Measurements from ENCODE around the gene SPATA21.
"Not testable (repeated sequence)": the region's sequence is repeated elsewhere in the genome, so short reads cannot be mapped to it uniquely, and the experiment has no call there.

The SPATA21 gene

DNA sequence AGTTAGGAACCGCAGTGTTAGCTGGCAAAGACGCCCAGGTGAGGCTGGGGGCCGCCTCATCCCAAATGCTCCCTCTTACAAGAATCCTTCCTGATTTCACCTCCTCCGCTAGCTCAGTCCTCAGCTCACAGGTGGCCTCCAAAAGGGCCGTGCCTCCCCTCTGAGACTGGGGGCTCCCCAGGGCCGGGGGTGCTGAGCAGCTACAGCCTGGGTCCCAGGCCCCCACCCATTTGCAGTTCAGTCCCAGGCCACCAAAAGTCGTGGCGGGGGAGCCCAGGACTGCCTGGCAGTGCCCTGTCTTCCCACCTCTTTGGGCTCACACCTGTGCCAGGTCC lies 47.2 kb upstream of the SPATA21 start:
- Histone ChIP-seq H3K4me3 (ENCODE audit: insufficient read depth, low read length, poor library complexity, severe bottlenecking) (no peak overlapping the region), H3K79me2 (ENCODE audit: insufficient read depth, low read length) (no peaks in the 10 kb centered on the region), H3K36me3 (ENCODE audit: low read length) (no peaks in the 10 kb centered on the region), H3F3A (ENCODE audit: insufficient read depth) (no peaks in the 10 kb centered on the region), H4K20me1 (ENCODE audit: low read depth, low read length) (no peaks in the 10 kb centered on the region), H3K4me2 (ENCODE audit: low read depth, low read length, poor library complexity, severe bottlenecking) (no peak overlapping the region), H3K9me3 (ENCODE audit: insufficient read depth, low read length) (no peaks in the 10 kb centered on the region), H3K9ac (ENCODE audit: low read length) (no peak overlapping the region), H2AFZ (ENCODE audit: low read depth, low read length, severe bottlenecking) (no peak overlapping the region), H3K9me2 (replicated peaks; ENCODE audit: insufficient read depth, low read length) (no peaks in the 10 kb centered on the region), H3K27ac (ENCODE audit: low read depth, low read length) (no peak overlapping the region), H3K27me3 (ENCODE audit: low read length) (no peaks in the 10 kb centered on the region)
- TF ChIP-seq, protein P1, sequence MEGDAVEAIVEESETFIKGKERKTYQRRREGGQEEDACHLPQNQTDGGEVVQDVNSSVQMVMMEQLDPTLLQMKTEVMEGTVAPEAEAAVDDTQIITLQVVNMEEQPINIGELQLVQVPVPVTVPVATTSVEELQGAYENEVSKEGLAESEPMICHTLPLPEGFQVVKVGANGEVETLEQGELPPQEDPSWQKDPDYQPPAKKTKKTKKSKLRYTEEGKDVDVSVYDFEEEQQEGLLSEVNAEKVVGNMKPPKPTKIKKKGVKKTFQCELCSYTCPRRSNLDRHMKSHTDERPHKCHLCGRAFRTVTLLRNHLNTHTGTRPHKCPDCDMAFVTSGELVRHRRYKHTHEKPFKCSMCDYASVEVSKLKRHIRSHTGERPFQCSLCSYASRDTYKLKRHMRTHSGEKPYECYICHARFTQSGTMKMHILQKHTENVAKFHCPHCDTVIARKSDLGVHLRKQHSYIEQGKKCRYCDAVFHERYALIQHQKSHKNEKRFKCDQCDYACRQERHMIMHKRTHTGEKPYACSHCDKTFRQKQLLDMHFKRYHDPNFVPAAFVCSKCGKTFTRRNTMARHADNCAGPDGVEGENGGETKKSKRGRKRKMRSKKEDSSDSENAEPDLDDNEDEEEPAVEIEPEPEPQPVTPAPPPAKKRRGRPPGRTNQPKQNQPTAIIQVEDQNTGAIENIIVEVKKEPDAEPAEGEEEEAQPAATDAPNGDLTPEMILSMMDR (IDR thresholded peaks at IDR 0.05; ENCODE audit: insufficient read depth, low read length, poor library complexity, severe bottlenecking) = no peak
- TF ChIP-seq EZH2phosphoT487 (conservative IDR thresholded peaks at IDR 0.05; ENCODE audit: low read length) = no peak

DNA sequence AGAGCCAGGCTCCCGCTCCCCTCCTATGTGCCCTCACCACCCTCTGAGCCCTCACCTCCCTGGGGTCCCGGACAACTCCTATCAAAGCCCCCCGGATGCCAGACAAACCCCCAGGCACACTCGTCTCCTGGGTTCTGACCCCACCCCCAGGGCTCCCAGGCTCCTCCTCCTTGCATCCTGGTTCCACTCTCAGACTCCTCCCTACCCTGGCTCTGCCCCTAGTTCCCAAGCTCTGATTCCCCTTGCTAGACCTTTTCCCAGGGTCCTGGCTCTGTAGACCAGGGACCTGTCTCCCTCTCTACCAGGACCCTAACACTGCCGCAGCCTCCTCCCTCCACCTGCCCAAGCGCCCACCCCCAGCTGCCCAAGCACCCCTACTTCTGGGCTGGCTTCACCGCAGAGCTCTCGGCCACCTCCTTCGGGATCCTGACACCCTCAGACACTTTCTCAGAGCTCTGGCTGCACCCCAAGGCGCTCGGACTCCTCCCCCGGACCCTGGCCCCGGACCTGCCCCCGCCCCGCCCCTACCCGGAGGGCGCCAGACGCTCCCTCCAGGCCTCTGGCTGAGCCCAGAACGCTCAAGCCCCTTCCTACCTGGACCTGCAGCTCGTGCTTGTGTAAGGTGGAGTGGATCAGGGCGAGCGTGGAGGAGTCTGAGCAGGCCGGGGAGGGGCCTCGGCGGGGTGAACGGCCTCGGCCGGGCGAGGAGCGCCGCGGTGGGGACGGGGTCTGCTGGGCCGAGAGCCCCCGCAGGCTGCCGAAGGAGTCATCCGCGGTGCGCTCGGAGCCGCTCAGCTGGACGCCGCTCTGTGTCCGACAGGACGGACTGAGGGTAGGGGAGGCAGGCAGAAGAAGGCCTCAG lies 46.6 kb upstream of the SPATA21 start:
- not testable (repeated sequence) for H3K9ac ChIP-seq (ENCODE audit: low read length); H3K4me2 ChIP-seq (ENCODE audit: low read depth, low read length, poor library complexity, severe bottlenecking); H3K9me3 ChIP-seq (ENCODE audit: insufficient read depth, low read length); H3K27ac ChIP-seq (ENCODE audit: low read depth, low read length); H3K27me3 ChIP-seq (ENCODE audit: low read length); H3K36me3 ChIP-seq (ENCODE audit: low read length); H3K9me2 ChIP-seq (replicated peaks; ENCODE audit: insufficient read depth, low read length); H4K20me1 ChIP-seq (ENCODE audit: low read depth, low read length); H3K79me2 ChIP-seq (ENCODE audit: insufficient read depth, low read length); H2AFZ ChIP-seq (ENCODE audit: low read depth, low read length, severe bottlenecking); H3K4me3 ChIP-seq (ENCODE audit: insufficient read depth, low read length, poor library complexity, severe bottlenecking); H3F3A ChIP-seq (ENCODE audit: insufficient read depth)

DNA sequence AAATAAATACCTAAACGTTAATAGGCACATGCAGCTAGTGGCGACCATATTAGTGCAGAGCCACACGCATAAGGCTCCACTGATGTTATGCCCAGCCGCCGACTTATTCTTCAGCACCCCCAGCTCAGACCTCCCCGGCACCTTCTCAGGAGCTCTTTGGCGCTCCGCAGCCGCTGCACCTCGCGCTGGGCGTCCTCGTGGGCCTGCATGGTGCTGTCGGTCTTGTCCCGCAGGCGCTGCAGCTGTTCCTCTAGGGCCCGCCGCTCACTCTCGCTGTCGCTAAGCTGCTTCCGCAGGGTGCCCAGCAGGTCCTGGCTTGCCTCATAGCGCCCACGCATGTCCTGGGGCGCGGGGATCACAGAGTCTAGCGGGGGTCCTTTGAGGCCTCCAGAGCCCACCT lies 45.9 kb upstream of the SPATA21 start:
- not testable (repeated sequence) for H3K9me3 ChIP-seq (ENCODE audit: insufficient read depth, low read length); H3K27ac ChIP-seq (ENCODE audit: low read depth, low read length); H3K4me2 ChIP-seq (ENCODE audit: low read depth, low read length, poor library complexity, severe bottlenecking); H3K27me3 ChIP-seq (ENCODE audit: low read length); H3K9me2 ChIP-seq (replicated peaks; ENCODE audit: insufficient read depth, low read length); H4K20me1 ChIP-seq (ENCODE audit: low read depth, low read length); H3K79me2 ChIP-seq (ENCODE audit: insufficient read depth, low read length); H3F3A ChIP-seq (ENCODE audit: insufficient read depth); H2AFZ ChIP-seq (ENCODE audit: low read depth, low read length, severe bottlenecking); H3K36me3 ChIP-seq (ENCODE audit: low read length); H3K9ac ChIP-seq (ENCODE audit: low read length); H3K4me3 ChIP-seq (ENCODE audit: insufficient read depth, low read length, poor library complexity, severe bottlenecking)

GRCh38 chr1:16478091-16478490 lies 40.9 kb upstream of the SPATA21 start:
- H4K20me1 ChIP-seq (ENCODE audit: low read depth, low read length) = no peaks in the 10 kb centered on the region
- no peak overlapping the region for H3K4me2 ChIP-seq (ENCODE audit: low read depth, low read length, poor library complexity, severe bottlenecking)
- no peaks in the 10 kb centered on the region for H3K79me2 ChIP-seq (ENCODE audit: insufficient read depth, low read length)
- H3K4me3 ChIP-seq (ENCODE audit: insufficient read depth, low read length, poor library complexity, severe bottlenecking) = no peak overlapping the region
- H3F3A ChIP-seq (ENCODE audit: insufficient read depth) = no peaks in the 10 kb centered on the region
- H3K27ac ChIP-seq (ENCODE audit: low read depth, low read length) = no peak overlapping the region
- H2AFZ ChIP-seq (ENCODE audit: low read depth, low read length, severe bottlenecking) = no peak overlapping the region
- H3K9me3 ChIP-seq (ENCODE audit: insufficient read depth, low read length) = no peaks in the 10 kb centered on the region
- no peaks in the 10 kb centered on the region for H3K27me3 ChIP-seq (ENCODE audit: low read length)
- no peaks in the 10 kb centered on the region for H3K9me2 ChIP-seq (replicated peaks; ENCODE audit: insufficient read depth, low read length)
- no peak overlapping the region for H3K9ac ChIP-seq (ENCODE audit: low read length)
- no peak for TF ChIP-seq EZH2phosphoT487 (conservative IDR thresholded peaks at IDR 0.05; ENCODE audit: low read length)
- H3K36me3 ChIP-seq (ENCODE audit: low read length) = no peaks in the 10 kb centered on the region

GRCh38 chr1:16475771-16476770 lies 38.8 kb upstream of the SPATA21 start:
- not testable (repeated sequence) for H4K20me1 ChIP-seq (ENCODE audit: low read depth, low read length); H3K9ac ChIP-seq (ENCODE audit: low read length); H3K36me3 ChIP-seq (ENCODE audit: low read length); H3K9me3 ChIP-seq (ENCODE audit: insufficient read depth, low read length); H3K4me3 ChIP-seq (ENCODE audit: insufficient read depth, low read length, poor library complexity, severe bottlenecking); H3K4me2 ChIP-seq (ENCODE audit: low read depth, low read length, poor library complexity, severe bottlenecking); H3F3A ChIP-seq (ENCODE audit: insufficient read depth); H3K27ac ChIP-seq (ENCODE audit: low read depth, low read length); H3K79me2 ChIP-seq (ENCODE audit: insufficient read depth, low read length); H3K9me2 ChIP-seq (replicated peaks; ENCODE audit: insufficient read depth, low read length); H2AFZ ChIP-seq (ENCODE audit: low read depth, low read length, severe bottlenecking); H3K27me3 ChIP-seq (ENCODE audit: low read length)

DNA sequence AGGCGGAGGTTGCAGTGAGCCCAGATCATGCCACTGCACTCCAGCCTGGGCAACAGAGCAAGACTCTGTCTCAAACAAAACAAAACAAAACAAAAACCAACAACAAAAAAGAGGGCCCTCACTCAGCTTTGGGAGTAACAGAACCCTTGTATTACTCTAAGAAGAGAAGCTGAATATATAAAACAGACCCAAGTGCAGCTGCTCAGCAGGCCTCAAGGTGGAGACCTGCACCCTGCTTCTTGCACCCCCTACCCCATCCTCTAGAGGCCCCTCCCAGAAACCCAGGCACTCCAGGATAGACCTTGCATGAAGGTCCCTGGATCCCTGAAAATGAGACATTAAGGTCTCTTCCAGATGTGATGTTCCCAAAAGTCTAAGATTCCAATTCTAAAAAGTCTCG lies 37.7 kb upstream of the SPATA21 start:
- H3F3A ChIP-seq (ENCODE audit: insufficient read depth); H3K27me3 ChIP-seq (ENCODE audit: low read length); H3K9me2 ChIP-seq (replicated peaks; ENCODE audit: insufficient read depth, low read length); H2AFZ ChIP-seq (ENCODE audit: low read depth, low read length, severe bottlenecking); H3K4me2 ChIP-seq (ENCODE audit: low read depth, low read length, poor library complexity, severe bottlenecking); H3K9me3 ChIP-seq (ENCODE audit: insufficient read depth, low read length); H3K27ac ChIP-seq (ENCODE audit: low read depth, low read length); H3K4me3 ChIP-seq (ENCODE audit: insufficient read depth, low read length, poor library complexity, severe bottlenecking); H3K36me3 ChIP-seq (ENCODE audit: low read length); H3K79me2 ChIP-seq (ENCODE audit: insufficient read depth, low read length); H4K20me1 ChIP-seq (ENCODE audit: low read depth, low read length); H3K9ac ChIP-seq (ENCODE audit: low read length): not testable (repeated sequence)
